Thyroid gland (tissue), 4 donors: ENCODE results near the gene SMARCAD1. TPM values are rescaled to one million over a fixed set of nuclear protein-coding genes. Genes with fewer than 3 reads are reported as not detected.

Experiments used
- DNase-seq, 2 donors: peaks; one replicate each; pipeline ENCODE4 v3.0.0-alpha.2; 2019
- H3K27ac ChIP-seq, 3 donors: fragments of 200-600 bp; sonication (generic); 1 replicate in 2 of 3; 2 replicates in 1 of 3; pipeline ENCODE4 v1.5.1; 2016 to 2019; ENCODE audit warnings: mild to moderate bottlenecking in 1 of 3, moderate library complexity in 1 of 3
- H3K27me3 ChIP-seq: fragments of 200-600 bp; sonication (generic); one replicate; pipeline ENCODE4 v1.5.1; 2019
- H3K36me3 ChIP-seq, 2 donors: fragments of 200-600 bp; sonication (generic); one replicate each; pipeline ENCODE4 v1.5.1; 2016 to 2019
- H3K4me1 ChIP-seq, 2 donors: fragments of 200-600 bp; sonication (generic); one replicate each; pipeline ENCODE4 v1.5.1; 2017 to 2019
- H3K4me3 ChIP-seq, 3 donors: fragments of 200-600 bp; sonication (generic); replicated peaks in 1 of 3; 1 replicate in 2 of 3; 2 replicates in 1 of 3; pipeline ENCODE4 v1.5.1; 2016; ENCODE audit warnings: mild to moderate bottlenecking in 1 of 3
- H3K9me3 ChIP-seq: fragments of 200-600 bp; sonication (generic); one replicate; pipeline ENCODE4 v1.5.1; 2017
- POLR2A ChIP-seq, 2 donors: fragments of 450-650 bp; IDR thresholded peaks; one replicate each; pipeline ENCODE4 v1.6.1; 2017; ENCODE audit warnings: antibody characterized with exemption in 2 of 2, mild to moderate bottlenecking in 2 of 2, moderate library complexity in 1 of 2
- WGBS, 2 donors: methylation state at CpG; one replicate each; pipeline ENCODE4 v1.1.5; 2017; 5-methylcytosine and 5-hydroxymethylcytosine counted together
- intact Hi-C: fragments of 100-400 bp; cut with DNase I; formaldehyde crosslinking; loops from one replicate; pipeline ENCODE4 v1.15.1; 2023
- total RNA-seq, 4 donors: library from RNA; depleted of rRNA; stranded (reverse); fragments of >200 nt; gene quantifications; one replicate each; pipeline ENCODE4 v1.2.3, GENCODE V29; 2016
- TF ChIP-seq, protein P1 (sequence below), 6 experiments: fragments of 200-600 bp in 3 of 6; fragments of 450-650 bp in 3 of 6; sonication (generic) in 3 of 6; IDR thresholded peaks; one replicate each; pipeline ENCODE4 v1.5.1; 2016 to 2019; ENCODE audit warnings: antibody characterized with exemption in 6 of 6, mild to moderate bottlenecking in 2 of 6, inconsistent platforms in 1 of 6, moderate library complexity in 1 of 6

The SMARCAD1 gene, protein sequence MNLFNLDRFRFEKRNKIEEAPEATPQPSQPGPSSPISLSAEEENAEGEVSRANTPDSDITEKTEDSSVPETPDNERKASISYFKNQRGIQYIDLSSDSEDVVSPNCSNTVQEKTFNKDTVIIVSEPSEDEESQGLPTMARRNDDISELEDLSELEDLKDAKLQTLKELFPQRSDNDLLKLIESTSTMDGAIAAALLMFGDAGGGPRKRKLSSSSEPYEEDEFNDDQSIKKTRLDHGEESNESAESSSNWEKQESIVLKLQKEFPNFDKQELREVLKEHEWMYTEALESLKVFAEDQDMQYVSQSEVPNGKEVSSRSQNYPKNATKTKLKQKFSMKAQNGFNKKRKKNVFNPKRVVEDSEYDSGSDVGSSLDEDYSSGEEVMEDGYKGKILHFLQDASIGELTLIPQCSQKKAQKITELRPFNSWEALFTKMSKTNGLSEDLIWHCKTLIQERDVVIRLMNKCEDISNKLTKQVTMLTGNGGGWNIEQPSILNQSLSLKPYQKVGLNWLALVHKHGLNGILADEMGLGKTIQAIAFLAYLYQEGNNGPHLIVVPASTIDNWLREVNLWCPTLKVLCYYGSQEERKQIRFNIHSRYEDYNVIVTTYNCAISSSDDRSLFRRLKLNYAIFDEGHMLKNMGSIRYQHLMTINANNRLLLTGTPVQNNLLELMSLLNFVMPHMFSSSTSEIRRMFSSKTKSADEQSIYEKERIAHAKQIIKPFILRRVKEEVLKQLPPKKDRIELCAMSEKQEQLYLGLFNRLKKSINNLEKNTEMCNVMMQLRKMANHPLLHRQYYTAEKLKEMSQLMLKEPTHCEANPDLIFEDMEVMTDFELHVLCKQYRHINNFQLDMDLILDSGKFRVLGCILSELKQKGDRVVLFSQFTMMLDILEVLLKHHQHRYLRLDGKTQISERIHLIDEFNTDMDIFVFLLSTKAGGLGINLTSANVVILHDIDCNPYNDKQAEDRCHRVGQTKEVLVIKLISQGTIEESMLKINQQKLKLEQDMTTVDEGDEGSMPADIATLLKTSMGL
- 10 to 100 TPM; 35.1 to 46.5 (median 40.2) TPM for total RNA-seq

DNA sequence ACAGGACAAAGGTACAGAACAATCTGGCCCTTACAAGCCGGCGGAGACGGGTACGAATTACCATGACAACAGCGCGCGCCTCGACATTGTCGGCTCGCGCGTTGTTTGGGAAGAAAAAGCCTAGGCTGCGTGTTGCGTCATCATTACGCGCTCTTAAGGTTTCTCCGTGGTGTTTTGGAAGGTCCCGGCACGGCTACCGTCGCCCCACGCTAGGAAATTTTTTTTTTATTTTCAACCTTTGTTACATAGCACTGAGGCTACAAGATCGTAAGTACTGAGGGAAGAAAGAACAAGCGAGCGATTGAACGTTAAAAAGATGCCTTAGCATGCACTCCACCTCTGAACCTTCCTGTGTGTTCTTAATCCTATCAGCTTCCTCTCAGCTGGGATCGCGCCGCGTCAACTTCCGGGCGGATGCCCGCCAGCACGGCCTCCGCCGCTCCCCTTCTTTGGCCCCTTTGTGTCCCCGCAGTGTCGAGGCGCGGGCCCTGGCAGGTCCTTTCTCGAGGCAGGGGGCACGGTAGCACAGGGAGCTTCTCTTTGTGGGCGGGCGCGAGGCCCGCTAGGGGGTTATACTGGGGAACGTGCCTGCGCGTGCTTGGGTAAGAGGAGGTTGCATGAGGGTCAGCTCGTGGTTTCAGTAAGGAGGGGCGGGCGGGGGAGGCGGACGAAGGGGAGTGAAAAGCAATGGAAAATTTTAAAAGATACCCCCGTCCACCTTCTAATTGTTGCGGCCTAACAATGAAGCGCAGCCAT lies at the start of gene SMARCAD1:
SMARCAD1 (plus strand) TSS at position 397 of the 756 bp plus-strand sequence. CDS start 530 bp downstream, outside the sequence.
- WGBS, 2 donors: 0% methylated on average over 52 to 57 of the region's 57 CpGs
- Histone ChIP-seq H3K4me3 (peak within 1 kb of the TSS; percentile 63 to 98 (median 75)), H3K36me3 (peaks cover 3 to 9% of the 10 kb centered on the region in 2 donors), H3K9me3 (no peaks in the 10 kb centered on the region), H3K27ac (peak within 1 kb of the TSS; percentile 72 to 90 (median 83)), H3K27me3 (no peaks in the 10 kb centered on the region), H3K4me1 (peaks cover 5 to 14% of the 10 kb centered on the region in 2 donors)
- intact Hi-C loops: no loop called here
- TF ChIP-seq POLR2A (IDR thresholded peaks at IDR 0.05): peak in 1 of 2 donors; percentile 46
- TF ChIP-seq, protein P1, sequence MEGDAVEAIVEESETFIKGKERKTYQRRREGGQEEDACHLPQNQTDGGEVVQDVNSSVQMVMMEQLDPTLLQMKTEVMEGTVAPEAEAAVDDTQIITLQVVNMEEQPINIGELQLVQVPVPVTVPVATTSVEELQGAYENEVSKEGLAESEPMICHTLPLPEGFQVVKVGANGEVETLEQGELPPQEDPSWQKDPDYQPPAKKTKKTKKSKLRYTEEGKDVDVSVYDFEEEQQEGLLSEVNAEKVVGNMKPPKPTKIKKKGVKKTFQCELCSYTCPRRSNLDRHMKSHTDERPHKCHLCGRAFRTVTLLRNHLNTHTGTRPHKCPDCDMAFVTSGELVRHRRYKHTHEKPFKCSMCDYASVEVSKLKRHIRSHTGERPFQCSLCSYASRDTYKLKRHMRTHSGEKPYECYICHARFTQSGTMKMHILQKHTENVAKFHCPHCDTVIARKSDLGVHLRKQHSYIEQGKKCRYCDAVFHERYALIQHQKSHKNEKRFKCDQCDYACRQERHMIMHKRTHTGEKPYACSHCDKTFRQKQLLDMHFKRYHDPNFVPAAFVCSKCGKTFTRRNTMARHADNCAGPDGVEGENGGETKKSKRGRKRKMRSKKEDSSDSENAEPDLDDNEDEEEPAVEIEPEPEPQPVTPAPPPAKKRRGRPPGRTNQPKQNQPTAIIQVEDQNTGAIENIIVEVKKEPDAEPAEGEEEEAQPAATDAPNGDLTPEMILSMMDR (IDR thresholded peaks at IDR 0.05): no peak
- DNase-seq: peak; percentile 91 to 92

DNA sequence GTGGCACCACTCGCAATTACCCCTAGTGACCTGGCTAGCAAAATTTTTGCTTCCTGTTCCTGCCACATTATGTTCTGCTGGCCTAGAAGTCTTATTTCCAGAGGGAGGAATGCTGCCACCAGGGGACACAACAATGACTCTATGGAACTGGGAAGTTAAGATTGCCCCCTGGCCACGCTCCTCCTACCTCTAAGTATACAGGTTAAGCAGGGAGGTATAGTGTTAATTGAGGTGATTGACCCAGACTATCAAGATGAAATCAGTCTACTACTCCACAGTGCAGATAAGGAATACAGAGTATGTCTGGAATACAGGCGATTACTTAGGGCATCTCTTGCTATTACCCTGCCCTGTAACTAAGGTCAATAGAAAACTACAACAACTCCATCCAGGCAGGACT lies 48.8 kb upstream of the SMARCAD1 start:
- Histone ChIP-seq H3K9me3 (no peaks in the 10 kb centered on the region), H3K36me3 (no peaks in the 10 kb centered on the region), H3K27me3 (no peaks in the 10 kb centered on the region), H3K27ac (no peak overlapping the region), H3K4me3 (no peak overlapping the region), H3K4me1 (no peaks in the 10 kb centered on the region)
- TF ChIP-seq, protein P1 (IDR thresholded peaks at IDR 0.05): no peak
- no peak for TF ChIP-seq POLR2A (IDR thresholded peaks at IDR 0.05)
- no peak for DNase-seq
- intact Hi-C loops: no loop called here
- WGBS, 2 donors: 85 to 86% methylated on average over 3 of the region's 3 CpGs

DNA sequence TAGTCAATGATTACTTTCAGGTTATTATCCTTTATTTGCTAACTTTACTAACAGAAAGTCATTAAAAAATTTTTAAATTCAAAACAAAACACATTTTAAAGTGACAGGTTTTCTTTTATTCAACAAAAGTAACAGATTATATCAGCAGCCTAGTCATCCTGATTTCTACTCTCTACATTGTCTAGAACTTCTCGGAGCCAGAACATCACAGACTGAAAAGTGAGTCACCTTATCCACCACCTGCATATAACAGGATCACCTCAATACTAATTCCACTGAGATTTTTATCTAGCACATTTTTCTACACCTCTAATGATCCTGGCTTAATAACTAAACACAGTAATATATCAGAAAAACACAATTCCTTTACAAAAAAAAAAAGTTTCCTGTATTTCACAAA lies 47.9 kb upstream of the SMARCAD1 start:
- H3K27ac ChIP-seq: no peak overlapping the region
- H3K4me1 ChIP-seq: no peaks in the 10 kb centered on the region
- no peaks in the 10 kb centered on the region for H3K9me3 ChIP-seq
- no peak for DNase-seq
- H3K27me3 ChIP-seq: no peaks in the 10 kb centered on the region
- no peak overlapping the region for H3K4me3 ChIP-seq
- intact Hi-C loops: no loop called here
- 88 to 92% methylated on average over 1 of the region's 1 CpG for WGBS, 2 donors
- TF ChIP-seq, protein P1 (IDR thresholded peaks at IDR 0.05): no peak
- TF ChIP-seq POLR2A (IDR thresholded peaks at IDR 0.05): no peak
- H3K36me3 ChIP-seq: no peaks in the 10 kb centered on the region

DNA sequence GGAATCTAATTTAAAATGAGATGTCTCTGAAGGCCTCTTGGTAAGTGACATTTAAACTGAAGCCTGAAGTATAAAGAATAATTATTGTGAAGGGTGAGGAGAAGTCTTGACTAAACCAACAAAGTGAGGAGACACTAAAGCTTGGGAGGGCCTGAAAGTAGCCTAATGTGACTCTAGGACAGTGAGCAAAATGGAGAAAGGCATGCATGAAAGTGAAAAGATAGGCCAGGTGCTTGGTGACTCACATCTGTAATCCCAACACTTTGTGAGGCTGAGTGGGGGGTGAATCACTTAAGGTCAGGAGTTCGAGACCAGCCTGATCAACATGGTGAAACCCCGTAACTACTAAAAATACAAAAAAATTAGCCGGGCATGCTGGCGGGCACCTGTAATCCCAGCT lies 46.9 kb upstream of the SMARCAD1 start:
- no peak overlapping the region for H3K27ac ChIP-seq
- H3K27me3 ChIP-seq: no peaks in the 10 kb centered on the region
- H3K4me3 ChIP-seq: no peak overlapping the region
- TF ChIP-seq, protein P1 (IDR thresholded peaks at IDR 0.05): no peak
- TF ChIP-seq POLR2A (IDR thresholded peaks at IDR 0.05): no peak
- intact Hi-C loops: no loop called here
- no peak for DNase-seq
- no peaks in the 10 kb centered on the region for H3K36me3 ChIP-seq
- no peaks in the 10 kb centered on the region for H3K4me1 ChIP-seq
- H3K9me3 ChIP-seq: no peaks in the 10 kb centered on the region
- WGBS, 2 donors: 93 to 97% methylated on average over 4 of the region's 4 CpGs
